GM23248 (cell line): ENCODE measurements around the gene VSX1. TPM values are rescaled to one million over a fixed set of nuclear protein-coding genes. Genes with fewer than 3 reads are reported as not detected.

Experiments
- DNase-seq: peaks from one replicate; pipeline ENCODE4 v3.0.0-alpha.2; 2015
- H2AFZ ChIP-seq: fragments of 200-600 bp; sonication (generic); 2 replicates; pipeline ENCODE4 v1.6.1; 2016; ENCODE audit warnings: antibody characterized with exemption
- H3F3A ChIP-seq: fragments of 200-600 bp; sonication (generic); 2 replicates; pipeline ENCODE4 v1.6.1; 2016; ENCODE audit warnings: mild to moderate bottlenecking, antibody characterized with exemption, mixed run types; ENCODE audit not compliant: insufficient read depth
- H3K27ac ChIP-seq: fragments of 200-600 bp; sonication (generic); 2 replicates; pipeline ENCODE4 v1.5.1; 2016; ENCODE audit warnings: mild to moderate bottlenecking
- H3K27me3 ChIP-seq: fragments of 200-600 bp; sonication (generic); replicated peaks from 2 replicates; pipeline ENCODE4 v1.6.1; 2016; ENCODE audit warnings: mild to moderate bottlenecking; ENCODE audit not compliant: insufficient read depth
- H3K36me3 ChIP-seq: fragments of 200-600 bp; sonication (generic); 2 replicates; pipeline ENCODE4 v1.6.1; 2016; ENCODE audit warnings: low read depth, mild to moderate bottlenecking
- H3K4me1 ChIP-seq: fragments of 200-600 bp; sonication (generic); 2 replicates; pipeline ENCODE4 v1.6.1; 2016; ENCODE audit warnings: mild to moderate bottlenecking; ENCODE audit not compliant: insufficient read depth
- H3K4me2 ChIP-seq: fragments of 200-600 bp; sonication (generic); one replicate; pipeline ENCODE4 v1.6.1; 2016; ENCODE audit warnings: mild to moderate bottlenecking; ENCODE audit not compliant: unreplicated experiment
- H3K4me3 ChIP-seq: fragments of 200-600 bp; sonication (generic); 2 replicates; pipeline ENCODE4 v1.5.1; 2016; ENCODE audit warnings: mild to moderate bottlenecking
- H3K79me2 ChIP-seq: fragments of 200-600 bp; sonication (generic); 2 replicates; pipeline ENCODE4 v1.6.1; 2016; ENCODE audit warnings: mild to moderate bottlenecking; ENCODE audit not compliant: insufficient read depth
- H3K9ac ChIP-seq: fragments of 200-600 bp; sonication (generic); 2 replicates; pipeline ENCODE4 v1.6.1; 2016; ENCODE audit warnings: mild to moderate bottlenecking
- H3K9me2 ChIP-seq: fragments of 200-600 bp; sonication (generic); 2 replicates; pipeline ENCODE4 v1.6.1; 2016; ENCODE audit warnings: mixed run types, mild to moderate bottlenecking, moderate library complexity; ENCODE audit not compliant: insufficient read depth
- H3K9me3 ChIP-seq: fragments of 200-600 bp; sonication (generic); one replicate; pipeline ENCODE4 v1.6.1; 2017; ENCODE audit warnings: low read depth
- H4K20me1 ChIP-seq: fragments of 200-600 bp; sonication (generic); 2 replicates; pipeline ENCODE4 v1.6.0; 2016; ENCODE audit not compliant: insufficient read depth
- EZH2 ChIP-seq: fragments of 200-600 bp; sonication (generic); IDR thresholded peaks from 2 replicates; pipeline ENCODE4 v1.6.1; 2018; ENCODE audit warnings: antibody characterized with exemption, mild to moderate bottlenecking; ENCODE audit not compliant: insufficient read depth, poor library complexity, severe bottlenecking
- EZH2phosphoT487 ChIP-seq: fragments of 200-600 bp; sonication (generic); IDR thresholded peaks from 2 replicates; pipeline ENCODE4 v1.6.1; 2018; ENCODE audit warnings: antibody characterized with exemption, moderate library complexity, mild to moderate bottlenecking, low read depth; ENCODE audit not compliant: insufficient read depth
- WGBS, 2 experiments: methylation state at CpG; one replicate each; pipeline ENCODE4 v1.1.6; 2015 to 2017; ENCODE audit warnings: low lambda C conversion rate in 2 of 2, low coverage in 1 of 2; ENCODE audit errors: missing lambda C conversion rate in 2 of 2; 5-methylcytosine and 5-hydroxymethylcytosine counted together
- in situ Hi-C: fragments of 300-500 bp; cut with MboI; formaldehyde crosslinking; loops from 2 replicates; pipeline ENCODE4 v1.15.0; 2020
- polyA plus RNA-seq: library from polyadenylated mRNA; unstranded; fragments of >200 nt; fragmentation: Nextera tagmentation; extraction: Ambion mirVana; gene quantifications from 2 replicates; pipeline ENCODE4 v1.2.1, GENCODE V29; 2016
- total RNA-seq: library from RNA; depleted of rRNA; stranded (reverse); fragments of >200 nt; shearing (Covaris generic); gene quantifications from 2 replicates; pipeline ENCODE4 v1.2.3, GENCODE V29; 2014

The VSX1 gene
- total and polyA plus RNA-seq, 2 experiments from 2014 or later, result not detected

DNA sequence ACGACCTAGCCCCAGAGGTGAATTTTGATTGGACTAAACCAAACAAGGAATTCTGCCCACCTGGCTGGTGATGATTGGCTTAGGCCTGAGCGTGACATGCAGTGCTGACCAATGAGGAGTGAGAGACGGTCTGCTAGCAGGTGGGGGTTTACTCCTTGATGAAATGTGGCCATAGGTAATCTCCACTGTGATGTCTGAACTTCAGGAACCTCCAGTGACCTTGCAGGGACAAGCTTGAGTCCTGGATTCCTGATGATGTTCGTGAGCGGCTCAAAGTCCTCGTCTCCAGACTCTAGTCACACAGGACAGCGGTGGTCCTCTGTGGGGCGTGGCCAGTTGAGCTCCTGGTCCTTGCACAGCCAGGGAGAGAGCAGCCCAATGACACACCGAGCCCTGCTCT, 8.4 kb downstream of the VSX1 start:
- no peak for DNase-seq
- Histone ChIP-seq H3K27me3 (peaks cover 92% of the 10 kb centered on the region), H3F3A (no peaks in the 10 kb centered on the region), H3K9me3 (no peaks in the 10 kb centered on the region), H3K36me3 (no peaks in the 10 kb centered on the region), H3K9me2 (no peaks in the 10 kb centered on the region), H2AFZ (no peak overlapping the region), H3K4me3 (no peak overlapping the region), H3K4me2 (no peak overlapping the region), H3K4me1 (peaks cover 9% of the 10 kb centered on the region; the same call in 1 of the 2 replicates), H3K9ac (no peak overlapping the region), H4K20me1 (no peaks in the 10 kb centered on the region), H3K27ac (no peak overlapping the region), H3K79me2 (no peaks in the 10 kb centered on the region)
- in situ Hi-C loops, result no loop called here
- TF ChIP-seq EZH2, result no peak
- WGBS, 2 experiments, result 53 to 58% methylated on average over 8 to 9 of the region's 9 CpGs

DNA sequence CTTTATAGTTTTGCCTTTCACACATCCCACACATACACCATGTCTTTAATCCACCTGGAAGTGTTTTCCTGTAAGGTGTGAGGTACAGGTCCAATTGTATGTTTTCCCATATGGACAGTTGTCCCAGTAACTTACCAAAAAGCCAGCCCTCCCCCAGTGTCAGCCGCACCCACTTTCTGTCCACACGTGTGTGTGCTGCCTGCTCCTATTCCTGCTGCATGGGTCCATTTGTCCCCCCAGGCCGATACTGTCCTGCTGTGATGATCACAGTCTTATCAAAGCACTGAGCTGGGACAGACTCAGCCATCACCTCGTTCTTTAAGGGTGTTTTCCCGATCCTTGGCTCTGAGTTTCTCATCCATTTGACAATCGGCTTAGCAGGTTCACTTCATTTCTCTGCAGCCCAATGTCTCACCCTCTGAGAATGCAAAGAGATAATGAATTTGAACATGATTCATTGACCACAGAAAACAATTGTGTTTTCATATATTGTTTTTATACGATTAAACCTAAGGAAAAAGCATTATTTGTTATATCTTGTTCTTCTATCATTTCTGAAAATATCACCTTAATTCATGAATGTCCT, 9.6 kb downstream of the VSX1 start:
- H3K27me3 ChIP-seq, result peaks cover 89% of the 10 kb centered on the region
- H2AFZ ChIP-seq, result no peak overlapping the region
- no peak overlapping the region for H3K4me3 ChIP-seq
- H4K20me1 ChIP-seq, result no peaks in the 10 kb centered on the region
- H3K4me2 ChIP-seq, result no peak overlapping the region
- no peaks in the 10 kb centered on the region for H3K9me2 ChIP-seq
- H3K4me1 ChIP-seq, result peaks cover 5% of the 10 kb centered on the region; the same call in 1 of the 2 replicates
- H3K9me3 ChIP-seq, result no peaks in the 10 kb centered on the region
- 55 to 61% methylated on average over 7 of the region's 7 CpGs for WGBS, 2 experiments
- H3K79me2 ChIP-seq, result no peaks in the 10 kb centered on the region
- no peak overlapping the region for H3K9ac ChIP-seq
- TF ChIP-seq EZH2phosphoT487, result no peak
- TF ChIP-seq EZH2, result no peak
- in situ Hi-C loops, result no loop called here
- H3K36me3 ChIP-seq, result no peaks in the 10 kb centered on the region
- no peaks in the 10 kb centered on the region for H3F3A ChIP-seq
- H3K27ac ChIP-seq, result no peak overlapping the region
- peak; percentile 32 for DNase-seq

DNA sequence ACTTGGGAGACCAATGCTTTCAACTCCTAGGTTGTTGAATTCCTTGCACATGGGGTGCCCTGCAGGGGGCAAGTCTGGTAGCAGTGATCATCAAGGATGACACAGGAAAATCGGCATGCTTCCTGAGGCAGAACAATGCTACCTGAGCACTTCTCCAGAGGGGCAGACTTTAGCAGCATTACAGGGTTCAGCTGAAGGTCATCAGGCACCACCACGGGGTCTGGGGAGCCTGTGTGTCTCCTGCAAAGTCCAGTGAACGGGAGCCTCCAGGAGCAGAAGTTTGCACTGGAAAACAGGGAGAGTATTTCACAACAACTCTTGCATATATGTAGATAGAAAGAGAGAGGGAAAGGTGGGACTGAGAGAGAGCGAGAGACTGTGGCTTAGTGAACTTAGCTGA, 10.2 kb downstream of the VSX1 start:
- H3K27ac ChIP-seq, result no peak overlapping the region
- no peaks in the 10 kb centered on the region for H3K79me2 ChIP-seq
- no peak for DNase-seq
- no peak overlapping the region for H2AFZ ChIP-seq
- WGBS, 2 experiments, result 30 to 40% methylated on average over 4 of the region's 4 CpGs
- H3K36me3 ChIP-seq, result no peaks in the 10 kb centered on the region
- H3F3A ChIP-seq, result no peaks in the 10 kb centered on the region
- in situ Hi-C loops, result no loop called here
- H3K4me3 ChIP-seq, result no peak overlapping the region
- H3K4me1 ChIP-seq, result no peaks in the 10 kb centered on the region
- H3K27me3 ChIP-seq, result peaks cover 83% of the 10 kb centered on the region
- no peaks in the 10 kb centered on the region for H3K9me2 ChIP-seq
- no peak for TF ChIP-seq EZH2phosphoT487
- no peak for TF ChIP-seq EZH2
- H4K20me1 ChIP-seq, result no peaks in the 10 kb centered on the region
- no peak overlapping the region for H3K9ac ChIP-seq
- no peak overlapping the region for H3K4me2 ChIP-seq
- no peaks in the 10 kb centered on the region for H3K9me3 ChIP-seq

DNA sequence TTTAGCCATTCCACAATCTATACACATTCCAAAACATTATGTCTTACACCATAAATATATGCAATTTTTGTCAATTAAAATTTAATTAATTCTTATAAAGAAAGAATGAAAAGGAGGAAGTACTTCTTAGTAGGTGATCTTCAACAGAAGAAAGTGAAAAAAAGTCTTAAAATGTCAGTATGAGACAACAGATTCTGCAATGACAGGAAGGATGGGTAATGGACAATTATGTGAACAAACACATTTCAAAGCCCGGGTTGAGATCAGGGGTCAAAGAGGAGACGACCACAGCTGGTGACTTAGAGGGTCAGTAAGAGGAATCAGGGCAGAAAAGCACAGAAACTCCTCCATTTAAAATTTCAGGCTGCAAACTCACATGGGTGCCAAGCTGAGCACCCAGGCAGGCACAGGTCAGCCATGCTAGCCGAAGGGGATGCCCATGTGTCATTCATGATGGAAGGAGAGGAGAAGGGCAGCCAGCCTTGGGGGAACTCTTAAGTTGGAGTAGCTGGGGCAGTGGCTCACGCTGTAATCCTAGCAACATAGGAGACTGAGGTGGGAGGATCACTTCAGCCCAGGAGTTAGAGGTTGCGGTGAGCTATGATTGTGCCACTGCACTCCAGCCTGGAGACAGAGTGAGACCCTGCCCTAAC, 11.0 kb downstream of the VSX1 start:
- H3K36me3 ChIP-seq, result no peaks in the 10 kb centered on the region
- TF ChIP-seq EZH2phosphoT487 (no peak), EZH2 (no peak)
- H3K9ac ChIP-seq, result no peak overlapping the region
- no peak overlapping the region for H3K4me3 ChIP-seq
- no peaks in the 10 kb centered on the region for H3K4me1 ChIP-seq
- no peaks in the 10 kb centered on the region for H3K79me2 ChIP-seq
- H3K27me3 ChIP-seq, result peaks cover 83% of the 10 kb centered on the region
- no peaks in the 10 kb centered on the region for H3K9me2 ChIP-seq
- H2AFZ ChIP-seq, result no peak overlapping the region
- H4K20me1 ChIP-seq, result no peaks in the 10 kb centered on the region
- DNase-seq, result no peak
- no peaks in the 10 kb centered on the region for H3K9me3 ChIP-seq
- no peak overlapping the region for H3K27ac ChIP-seq
- in situ Hi-C loops, result no loop called here
- no peak overlapping the region for H3K4me2 ChIP-seq
- H3F3A ChIP-seq, result no peaks in the 10 kb centered on the region
- WGBS, 2 experiments, result 42 to 51% methylated on average over 5 of the region's 5 CpGs
